AG08395 (cell line): ENCODE measurements around the gene MDM4.
"Not testable (repeated sequence)": the region's sequence is repeated elsewhere in the genome, so short reads cannot be mapped to it uniquely, and the experiment has no call there.

ENCODE experiments used
- DNase-seq: peaks from one replicate; pipeline ENCODE4 v3.0.0; 2012; ENCODE audit warnings: mixed read lengths, low spot score

The MDM4 gene

DNA sequence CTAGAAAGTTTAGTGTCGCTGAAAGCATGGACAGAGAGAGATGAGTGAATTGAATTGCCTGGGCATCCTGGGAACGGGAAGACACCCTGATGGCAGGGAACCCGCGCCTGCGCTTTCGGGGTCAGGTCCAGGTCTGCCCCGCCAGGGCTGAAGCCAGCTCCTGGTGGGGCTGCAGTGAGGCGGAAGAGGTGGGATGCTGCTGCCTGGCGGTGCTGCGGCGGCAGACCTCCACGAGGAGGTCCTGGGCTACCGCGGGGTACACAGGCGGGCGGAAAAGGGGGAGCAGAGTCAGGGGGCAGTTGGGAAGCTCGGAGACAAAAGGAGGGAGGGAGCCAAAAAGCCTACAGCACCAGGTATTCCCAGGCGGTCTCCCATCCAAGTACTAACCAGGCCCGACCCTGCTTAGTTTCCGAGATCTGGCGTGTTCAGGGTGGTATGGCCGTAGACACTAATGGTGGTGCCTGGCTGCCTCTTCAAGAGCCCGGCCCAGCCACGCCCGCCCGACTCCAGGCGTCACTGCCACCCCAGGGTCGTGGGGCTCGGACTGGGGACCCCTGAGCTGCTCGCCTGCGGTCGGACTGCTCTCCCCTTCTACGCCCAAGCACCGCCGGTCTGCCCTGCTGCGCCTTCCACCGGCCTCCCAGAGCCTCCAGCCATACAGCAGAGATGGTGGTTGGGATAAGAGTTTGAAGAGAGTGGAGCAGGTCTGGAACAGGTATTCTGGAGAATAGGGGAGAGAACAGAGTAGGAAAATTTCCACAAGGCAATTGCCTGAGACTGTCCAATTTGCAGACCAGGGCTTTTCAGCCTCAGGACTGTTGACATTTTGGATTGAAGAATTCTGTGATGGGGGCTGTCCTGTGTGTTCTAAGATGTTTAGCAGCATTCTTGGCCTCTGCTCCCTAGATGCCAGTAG, 46.1 kb downstream of the MDM4 start:
- no peak for DNase-seq

DNA sequence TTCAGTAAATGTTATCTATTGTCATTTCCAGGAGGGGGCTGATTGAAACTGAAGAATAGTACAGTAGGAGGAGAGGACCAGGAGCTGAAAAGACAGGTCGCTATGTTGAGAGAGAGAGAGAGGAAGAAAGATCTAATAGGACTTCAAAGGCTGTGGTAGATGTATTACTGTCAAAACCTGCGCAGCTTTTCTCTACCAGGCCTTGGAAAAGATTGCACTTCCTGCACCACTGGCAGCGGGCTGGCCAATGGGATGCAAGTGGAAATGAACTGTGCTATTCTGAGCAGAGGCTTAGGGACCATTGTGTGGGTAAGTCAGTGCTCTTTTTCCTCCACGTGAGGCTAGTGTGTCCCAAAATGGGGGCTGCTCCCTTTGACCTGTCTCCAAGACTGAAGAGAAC, 47.1 kb downstream of the MDM4 start:
- no peak for DNase-seq

DNA sequence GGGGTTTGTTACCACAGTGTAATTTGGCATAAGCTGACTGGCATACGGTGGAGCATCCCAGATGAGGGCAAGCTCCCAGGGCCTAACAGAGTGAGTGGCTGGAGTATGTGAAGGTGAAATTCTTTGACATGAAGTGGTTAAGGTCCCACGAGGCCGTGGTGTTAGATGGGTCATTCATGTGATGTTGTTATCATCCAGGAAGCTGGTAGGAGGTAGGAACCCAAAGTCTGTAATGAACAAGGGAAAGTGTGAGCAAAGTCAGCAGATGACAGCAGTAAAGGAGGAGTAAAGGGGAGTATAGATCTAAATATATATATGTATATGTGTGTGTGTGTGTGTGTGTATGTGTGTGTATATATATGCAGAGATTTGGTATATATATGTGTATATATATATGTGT, 47.6 kb downstream of the MDM4 start:
- no peak for DNase-seq

DNA sequence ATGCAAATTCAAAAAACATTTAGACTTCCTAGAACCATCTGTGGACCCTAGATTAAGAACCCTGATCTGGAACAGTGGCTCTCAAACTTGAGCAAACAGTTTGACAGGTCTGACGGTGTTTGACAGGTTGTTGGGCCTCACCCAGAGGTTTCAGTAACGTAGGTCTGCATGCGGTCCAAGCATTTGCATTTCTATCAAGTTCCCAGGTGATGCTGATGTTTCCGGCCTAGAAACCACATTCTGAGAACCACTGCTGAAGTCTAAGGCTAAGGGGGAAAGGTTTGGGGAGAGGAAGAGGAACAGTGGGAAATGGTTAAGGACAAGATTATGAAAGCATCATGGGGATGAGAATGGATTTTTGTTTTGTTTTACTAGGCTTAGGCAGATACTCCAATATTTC, 48.6 kb downstream of the MDM4 start:
- no peak for DNase-seq

DNA sequence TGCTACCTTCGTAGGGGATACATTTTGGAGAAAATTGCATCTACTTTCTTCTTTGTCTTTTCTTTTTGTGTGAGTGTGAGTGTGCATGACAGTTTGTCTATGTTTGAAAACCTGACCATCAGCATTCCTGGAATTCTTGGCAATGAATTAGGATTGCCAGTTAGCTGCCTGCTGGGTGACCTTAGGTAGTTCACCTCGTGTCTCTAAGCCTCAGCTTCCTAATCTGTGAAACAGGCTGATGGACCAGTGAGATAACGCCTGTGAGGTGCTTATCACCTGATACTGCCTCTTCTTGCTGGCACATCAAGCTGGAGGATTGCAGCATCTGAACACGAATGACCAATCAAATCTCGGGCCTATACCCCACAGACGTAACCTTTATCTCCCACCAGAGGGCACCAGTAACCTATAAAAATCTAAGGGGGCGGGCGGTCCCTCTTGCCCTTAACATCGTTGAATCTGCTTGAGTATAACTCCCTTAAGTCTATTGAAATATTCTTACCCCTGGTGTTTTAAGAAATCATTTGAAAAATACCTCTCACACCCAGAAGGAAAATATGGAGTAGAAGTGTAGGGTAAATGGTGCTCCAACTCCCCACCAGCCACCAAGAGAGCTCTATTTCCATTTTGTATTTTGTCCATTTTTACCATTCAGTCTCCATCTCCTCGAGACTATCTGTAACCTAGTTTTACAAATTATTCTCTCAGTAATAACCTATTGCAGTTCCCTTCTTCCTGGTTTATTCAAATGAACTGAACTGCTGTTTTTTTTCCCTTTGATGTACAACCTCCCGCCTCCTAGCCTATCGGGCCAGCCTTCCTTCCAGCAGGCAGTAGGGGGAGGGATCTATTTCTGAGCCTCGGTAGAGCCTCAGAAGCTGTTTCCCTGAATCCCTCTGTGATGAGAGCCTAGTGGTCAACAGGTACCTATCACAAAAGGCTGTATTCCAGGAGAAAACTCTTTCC, 49.7 kb downstream of the MDM4 start:
- DNase-seq, result peak; percentile 93

DNA sequence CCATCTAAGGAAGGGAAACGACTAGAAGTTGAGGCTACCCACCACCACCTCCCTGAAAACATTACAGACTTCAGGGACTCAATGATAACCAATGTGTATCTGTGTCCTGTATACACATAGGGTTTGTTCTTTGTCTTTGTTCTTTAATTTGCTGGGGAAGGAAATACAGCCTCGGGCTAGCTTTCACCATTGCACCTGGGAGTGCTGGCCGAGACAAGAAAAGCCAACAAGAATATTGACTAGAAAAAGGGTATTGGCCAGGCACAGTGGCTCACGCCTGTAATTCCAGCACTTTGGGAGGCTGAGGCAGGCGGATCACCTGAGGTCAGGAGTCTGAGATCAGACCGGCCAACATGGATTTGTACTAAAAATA, 50.4 kb downstream of the MDM4 start:
- DNase-seq, result no peak

DNA sequence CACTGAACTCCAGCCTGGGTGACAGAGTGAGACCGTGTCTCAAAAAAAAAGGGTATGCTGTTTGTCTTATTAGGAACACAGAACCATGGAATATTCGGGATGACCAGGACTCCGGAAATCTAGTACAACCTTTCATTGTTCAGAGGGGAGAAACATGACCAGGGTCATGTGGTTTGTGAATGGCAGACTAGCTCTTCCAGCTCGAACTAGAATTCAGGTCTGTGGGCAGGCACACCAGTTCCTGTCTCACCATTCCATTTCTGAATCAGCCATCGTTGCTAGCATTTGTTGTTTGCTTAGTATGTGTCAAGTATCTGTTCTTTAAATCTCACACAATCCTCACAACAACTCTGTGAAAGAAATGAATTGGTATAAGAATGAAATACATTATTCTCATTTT, 50.9 kb downstream of the MDM4 start:
- no peak for DNase-seq

DNA sequence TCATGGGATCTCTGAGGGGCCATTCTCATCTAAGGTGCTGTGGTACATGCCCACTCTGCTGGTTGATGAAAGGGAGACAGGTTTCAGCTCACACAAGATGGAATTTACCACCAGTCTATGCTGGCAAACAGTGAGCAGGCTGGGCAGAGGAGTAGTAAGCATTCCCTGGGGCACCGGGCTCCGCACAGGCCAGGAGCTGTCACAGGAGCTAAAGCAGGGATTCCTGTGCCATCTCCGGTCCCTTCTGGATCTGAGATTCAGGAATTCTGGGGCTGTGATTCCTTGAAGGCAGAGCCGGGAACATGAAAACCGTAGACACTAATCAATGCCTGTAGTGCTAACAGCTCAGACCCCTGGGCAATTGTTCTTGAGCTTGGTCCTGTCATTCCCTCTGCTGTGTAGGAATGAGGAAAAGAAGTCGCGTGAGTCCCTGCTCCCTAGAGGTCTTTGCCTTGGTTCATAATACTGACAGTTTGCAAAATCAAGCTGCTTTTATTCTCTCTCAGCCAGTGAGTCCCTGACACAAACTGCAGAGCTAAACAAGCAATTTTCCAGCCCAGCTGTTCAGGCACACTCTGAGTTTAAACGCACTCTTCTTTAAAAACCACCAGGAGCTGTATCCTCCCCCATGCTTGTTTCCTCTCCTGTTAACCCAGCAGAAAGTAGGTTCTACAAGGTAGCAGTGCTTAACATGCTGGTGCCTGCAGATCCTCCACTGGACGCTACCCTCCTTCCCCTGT, 52.5 kb downstream of the MDM4 start:
- DNase-seq, result no peak

DNA sequence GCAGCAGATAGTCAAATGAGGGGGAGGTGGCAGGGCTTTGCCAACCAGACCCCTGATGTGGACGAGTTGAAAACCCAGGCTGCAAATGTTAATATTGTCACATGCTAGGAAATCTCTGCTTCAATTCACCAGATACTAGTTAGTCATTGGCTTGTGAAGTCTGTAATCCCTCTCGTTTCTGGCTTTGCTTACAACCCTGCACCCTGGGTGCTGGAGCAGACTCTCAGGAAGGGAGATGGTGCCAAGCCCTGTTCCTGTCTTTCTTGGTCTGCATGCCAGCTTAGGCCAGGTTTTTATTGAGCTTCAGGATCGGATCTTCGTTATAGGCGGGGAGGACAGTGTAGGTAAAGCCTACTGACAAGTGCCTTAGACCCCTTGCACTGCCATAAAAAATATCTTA, 53.3 kb downstream of the MDM4 start:
- no peak for DNase-seq

DNA sequence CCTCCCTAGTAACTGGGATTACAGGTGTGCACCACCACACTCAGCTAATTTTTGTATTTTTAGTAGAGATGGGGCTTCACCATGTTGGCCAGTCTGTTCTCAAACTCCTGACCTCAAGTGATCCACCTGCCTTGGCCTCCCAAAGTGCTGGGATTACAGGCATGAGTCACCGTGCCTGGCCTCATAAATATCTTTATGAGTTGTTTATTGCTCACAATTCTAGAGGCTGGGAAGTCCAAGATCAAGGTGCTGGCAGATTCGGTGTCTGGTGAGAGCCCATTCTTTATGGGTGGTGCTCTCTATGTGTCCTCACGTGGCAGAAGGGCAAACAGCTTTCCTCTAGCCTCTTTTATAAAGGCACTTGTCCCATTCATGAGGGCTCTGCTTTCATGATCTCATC, 53.8 kb downstream of the MDM4 start:
- not testable (repeated sequence) for DNase-seq

DNA sequence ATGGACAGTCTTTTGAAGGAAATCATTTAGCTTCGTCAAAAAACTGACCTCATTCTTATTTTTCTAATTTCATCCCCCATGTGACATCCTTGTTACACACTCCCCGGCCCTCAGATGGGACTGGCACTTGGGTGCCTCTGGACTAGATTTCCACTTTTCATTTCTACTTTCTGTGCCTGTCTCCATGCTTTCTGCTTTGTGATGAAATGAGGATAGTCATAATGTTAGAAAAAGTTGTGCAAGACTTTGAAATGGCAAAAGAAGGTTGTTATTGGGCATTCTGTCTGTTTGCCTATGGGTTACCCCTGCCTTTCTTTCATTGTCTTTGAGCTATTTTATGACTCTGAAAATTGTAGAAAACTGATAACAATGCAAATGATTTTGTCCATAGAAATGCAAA, 54.9 kb downstream of the MDM4 start:
- DNase-seq, result no peak

DNA sequence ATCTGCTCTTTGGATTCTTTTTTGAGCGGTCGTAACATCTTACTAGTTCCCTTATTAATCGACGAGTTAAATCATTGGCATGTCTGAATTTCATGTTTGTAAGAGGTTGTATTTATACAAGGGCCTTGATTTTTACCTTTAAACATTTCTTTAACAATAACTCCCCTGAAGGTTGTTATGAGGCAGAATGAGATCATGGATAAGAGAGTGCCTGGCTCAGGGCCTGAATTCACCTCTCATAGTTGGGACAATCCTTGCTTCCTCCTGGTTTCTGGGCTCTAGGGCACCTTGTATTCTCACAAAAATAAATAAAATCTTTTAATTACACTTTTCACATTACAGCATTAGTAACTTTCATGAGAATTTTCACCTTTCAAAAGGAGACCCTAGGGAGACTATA, 55.4 kb downstream of the MDM4 start:
- DNase-seq, result no peak

DNA sequence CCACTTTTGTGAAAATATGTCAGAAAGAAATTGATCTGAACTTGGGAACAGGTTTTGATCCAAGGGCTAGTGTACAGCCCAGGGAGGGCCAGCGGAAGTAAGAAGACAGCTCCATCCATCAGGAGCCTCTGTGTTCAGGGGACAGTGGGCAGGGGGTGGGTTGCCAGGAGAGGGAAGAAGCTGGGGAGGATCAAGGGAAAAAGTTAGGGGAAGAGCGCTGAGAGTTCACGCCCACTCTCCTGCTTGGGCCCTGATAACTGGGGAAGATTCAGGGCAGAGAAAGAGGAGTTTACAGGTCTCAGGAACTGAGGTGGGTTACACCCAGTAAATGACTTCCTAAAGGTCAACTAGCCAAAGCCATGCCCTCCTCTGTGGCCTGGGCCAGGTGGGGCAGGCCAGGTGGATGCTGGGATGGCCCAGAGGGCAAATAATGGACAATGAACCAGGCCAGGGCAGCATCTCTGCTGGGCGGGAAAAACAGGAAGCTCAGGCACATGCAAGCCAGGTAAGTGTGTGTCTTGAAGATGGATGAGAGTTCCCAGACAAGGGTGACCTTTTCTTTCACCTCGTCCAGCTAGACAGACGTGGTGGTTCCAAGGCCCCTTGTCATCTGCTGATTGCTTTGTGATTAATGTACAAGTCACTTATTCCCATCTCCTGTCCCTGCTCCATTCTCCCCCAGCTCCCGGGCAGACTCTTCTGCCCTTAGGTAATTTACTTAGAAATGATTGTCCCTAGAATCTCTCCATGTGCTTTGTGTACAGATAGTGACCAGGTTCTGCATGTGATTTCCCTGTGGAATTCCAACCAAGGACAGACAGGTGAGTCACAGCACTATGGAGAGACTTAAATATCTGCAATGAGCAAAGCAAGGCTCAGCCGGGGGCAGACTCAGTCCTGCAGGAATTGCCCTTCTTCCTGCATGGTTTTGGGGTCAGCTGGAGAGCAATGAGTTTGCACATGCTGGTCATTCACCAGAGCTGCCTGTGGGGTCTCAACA, 57.0 kb downstream of the MDM4 start:
- DNase-seq, result no peak

DNA sequence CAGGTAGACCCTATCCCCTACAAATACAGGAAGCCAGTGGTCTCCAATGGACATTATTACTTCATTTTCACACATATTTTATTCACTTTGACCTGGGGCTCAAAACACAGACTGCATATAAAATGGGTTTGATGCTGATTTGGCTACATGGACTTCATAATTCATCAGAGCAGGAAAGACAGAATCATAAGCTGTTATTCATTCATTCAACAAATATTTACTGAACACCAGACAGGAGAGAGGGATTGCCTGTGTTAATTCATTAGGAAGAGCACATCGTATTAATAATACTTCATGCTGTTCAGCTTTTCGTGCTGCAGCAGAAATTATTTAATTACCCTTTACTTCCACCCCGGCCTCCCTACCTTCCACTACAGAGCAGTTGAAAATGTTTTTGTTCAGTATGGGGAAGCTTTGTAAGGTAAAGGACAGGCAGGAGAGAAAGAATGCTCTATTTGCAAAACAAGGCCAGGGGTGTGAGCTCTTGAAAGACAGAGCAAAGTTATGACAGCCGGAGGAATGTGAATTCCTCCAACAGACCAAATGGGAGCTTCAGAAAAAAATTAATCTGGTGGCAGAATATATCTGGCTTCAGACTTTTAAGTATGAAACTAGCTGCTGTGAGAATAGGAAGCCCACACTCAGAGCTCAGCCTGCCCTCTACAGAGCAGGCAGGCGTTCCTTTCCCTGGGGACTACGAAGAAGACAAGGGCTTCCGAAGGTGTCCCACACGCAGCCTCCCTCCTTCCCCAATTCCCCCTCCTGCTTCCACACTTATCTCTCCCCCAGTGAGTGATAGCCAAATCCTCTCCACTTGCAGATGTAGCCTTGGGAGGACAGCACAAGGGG, 58.0 kb downstream of the MDM4 start:
- DNase-seq, result no peak

DNA sequence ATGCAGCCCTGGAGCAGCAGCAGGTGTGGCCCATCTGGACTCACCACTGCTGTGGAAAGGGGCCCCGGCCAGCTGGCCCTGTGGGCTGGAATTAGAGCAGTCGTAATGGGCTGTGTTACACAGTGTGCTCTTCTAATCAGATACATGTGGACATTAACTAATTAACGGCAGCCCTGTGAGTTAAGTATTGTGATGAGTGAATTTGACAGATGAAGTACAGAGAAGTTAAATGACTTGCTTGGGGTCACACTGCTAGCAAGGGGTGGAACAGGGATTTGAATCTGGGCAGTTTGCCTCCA, 58.6 kb downstream of the MDM4 start:
- no peak for DNase-seq

DNA sequence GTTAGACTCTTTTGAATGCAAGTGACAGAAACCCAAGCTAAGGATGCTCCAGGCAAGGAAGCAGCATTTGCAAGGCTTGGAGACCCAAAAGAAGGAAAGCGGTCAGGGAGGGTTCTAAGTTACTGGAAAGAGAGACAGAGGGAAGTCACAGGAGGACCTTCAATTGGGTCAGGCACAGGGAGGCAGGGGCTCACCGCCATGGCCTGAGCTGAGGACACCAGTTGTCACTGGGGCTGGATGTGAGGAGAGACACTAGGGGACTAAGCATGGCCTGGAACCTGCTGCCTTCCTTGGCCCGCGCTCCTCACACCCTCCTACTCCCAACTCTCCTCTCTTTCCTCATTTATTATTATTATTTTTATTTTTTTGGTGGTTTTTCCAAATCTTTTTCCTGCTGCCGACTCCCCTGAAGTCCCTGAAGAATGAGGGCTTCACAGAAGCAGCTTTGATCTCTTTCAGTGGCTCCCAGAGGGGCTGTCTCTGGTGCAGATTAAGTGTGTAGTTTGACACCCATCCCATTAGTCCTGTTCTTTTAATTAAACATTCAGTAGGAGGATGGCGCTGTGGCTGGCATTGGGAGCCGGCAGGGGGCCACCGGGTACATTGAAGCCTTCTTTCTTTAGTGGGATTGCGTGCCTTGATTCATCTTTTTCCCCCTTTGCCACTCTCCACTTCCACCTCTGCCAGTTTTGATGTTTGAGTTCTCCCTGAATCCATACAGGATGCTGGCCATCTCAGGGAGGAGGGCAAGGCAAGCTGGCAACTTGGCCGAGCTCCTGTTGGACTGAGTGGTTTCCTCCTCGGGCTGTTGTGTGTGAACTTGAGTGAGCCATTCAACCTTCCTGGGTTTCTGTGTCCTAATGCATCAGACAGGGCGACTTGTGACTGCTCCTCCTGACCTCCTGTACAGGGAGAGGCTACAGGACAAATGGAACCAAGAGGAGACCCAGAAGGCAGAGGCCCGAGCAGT, 59.3 kb downstream of the MDM4 start:
- DNase-seq, result no peak

DNA sequence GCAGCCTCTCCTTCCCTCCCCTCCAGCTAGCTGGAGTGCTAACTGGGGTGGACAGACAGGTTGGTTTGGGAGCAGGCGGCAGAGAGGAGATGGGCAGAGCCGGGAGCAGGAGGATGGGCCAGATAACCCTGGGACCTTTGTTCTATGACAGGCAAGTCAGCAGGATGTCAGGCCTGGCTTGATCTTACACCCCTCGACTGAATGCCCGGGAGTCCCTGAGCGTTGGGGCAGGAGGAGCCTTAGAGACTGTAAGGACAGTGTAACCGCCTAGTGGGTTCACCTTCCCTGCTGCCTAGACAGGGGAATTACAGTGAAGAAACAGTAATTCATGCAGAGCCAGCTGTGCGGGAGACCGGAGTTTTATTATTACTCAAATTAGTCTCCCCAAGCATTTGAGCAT, 60.2 kb downstream of the MDM4 start:
- no peak for DNase-seq

DNA sequence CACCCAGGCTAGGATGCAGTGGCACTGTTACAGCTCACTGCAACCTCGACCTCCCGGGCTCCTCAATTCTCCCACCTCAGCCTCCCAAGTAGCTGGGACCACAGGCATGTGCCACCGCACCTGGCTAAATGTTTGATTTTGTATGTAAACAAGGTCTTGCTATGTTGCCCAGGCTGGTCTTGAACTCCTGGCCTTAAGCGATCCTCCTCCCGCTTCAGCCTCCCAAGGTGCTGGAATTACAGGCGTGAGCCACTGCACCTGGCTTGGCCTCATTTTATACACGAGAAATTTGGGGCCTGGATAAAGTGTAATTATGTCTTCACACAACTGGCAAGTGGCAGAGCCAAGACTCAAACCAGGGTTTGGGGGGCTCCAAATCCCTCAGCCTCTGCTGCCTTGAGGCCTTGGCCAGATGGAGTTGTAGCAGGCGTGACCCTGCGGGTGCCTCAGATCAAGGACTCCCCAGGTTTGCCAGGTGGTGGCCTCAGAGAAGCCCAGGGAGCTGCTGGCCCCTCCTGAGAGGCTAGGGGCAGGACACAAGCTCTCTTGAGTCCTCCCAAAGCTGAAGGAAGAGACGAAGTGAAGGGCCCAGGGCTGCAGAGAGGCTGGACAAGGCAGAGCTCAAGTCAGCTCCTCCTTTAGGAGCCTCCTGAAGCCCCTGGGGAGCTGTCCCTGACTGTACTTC, 61.7 kb downstream of the MDM4 start:
- DNase-seq, result no peak
